Stimulated activated CD4-positive, alpha-beta T cell treated with anti-CD3 and anti-CD28 coated beads, TNF-alpha, amount 100 ng/mL, for 48 hours (primary cell): ENCODE data around the gene PAX2.

ENCODE experiments used
- DNase-seq, 3 donors: peaks; one replicate each; pipeline ENCODE4 v3.0.0-alpha.2; 2020; ENCODE audit warnings: low read depth in 3 of 3

PAX2 gene

DNA sequence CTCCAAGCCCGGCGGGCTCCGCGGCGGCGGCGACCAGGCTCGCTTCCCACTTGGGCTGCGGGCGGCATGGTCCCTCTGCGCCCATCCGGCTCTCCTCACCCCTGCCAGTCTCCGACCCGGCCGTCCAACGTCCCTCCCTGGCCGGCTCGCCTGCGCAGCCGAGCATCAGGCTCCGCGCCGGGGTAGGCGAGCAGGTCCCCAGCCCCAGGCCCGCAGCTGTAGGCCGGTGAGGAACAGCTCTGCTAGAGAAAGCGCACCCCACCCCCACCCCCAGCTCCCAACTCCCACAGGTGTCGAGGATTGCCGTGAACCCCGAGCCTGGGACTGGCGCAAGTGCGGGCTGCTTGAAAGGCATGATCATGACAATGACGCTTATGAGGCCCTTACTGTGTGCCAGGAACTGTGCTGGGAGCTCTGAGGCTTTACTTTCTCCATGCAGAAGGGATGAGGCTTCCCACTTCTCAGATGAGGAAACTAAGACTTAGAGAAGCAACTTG lies 20.8 kb upstream of the PAX2 start:
- no peak for DNase-seq

DNA sequence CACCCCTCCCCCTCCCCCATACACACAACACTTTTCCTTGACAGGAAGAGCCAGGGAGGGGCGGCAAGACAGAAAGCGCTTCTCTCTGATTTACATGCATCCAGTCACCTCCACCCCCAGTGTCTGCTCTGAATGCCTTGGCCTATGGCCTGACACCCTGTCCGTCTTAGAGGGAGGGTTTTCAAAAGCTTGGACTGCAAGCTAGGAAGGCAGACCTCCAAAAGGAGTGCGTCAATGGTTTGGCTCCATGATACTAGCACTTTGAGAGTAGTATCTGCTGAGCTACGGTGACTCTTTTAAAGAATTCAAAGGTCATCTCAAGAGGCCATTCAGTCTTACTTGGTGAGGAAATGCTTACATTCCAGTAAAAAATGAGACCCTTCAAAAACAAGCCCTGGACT lies 20.3 kb upstream of the PAX2 start:
- no peak for DNase-seq

DNA sequence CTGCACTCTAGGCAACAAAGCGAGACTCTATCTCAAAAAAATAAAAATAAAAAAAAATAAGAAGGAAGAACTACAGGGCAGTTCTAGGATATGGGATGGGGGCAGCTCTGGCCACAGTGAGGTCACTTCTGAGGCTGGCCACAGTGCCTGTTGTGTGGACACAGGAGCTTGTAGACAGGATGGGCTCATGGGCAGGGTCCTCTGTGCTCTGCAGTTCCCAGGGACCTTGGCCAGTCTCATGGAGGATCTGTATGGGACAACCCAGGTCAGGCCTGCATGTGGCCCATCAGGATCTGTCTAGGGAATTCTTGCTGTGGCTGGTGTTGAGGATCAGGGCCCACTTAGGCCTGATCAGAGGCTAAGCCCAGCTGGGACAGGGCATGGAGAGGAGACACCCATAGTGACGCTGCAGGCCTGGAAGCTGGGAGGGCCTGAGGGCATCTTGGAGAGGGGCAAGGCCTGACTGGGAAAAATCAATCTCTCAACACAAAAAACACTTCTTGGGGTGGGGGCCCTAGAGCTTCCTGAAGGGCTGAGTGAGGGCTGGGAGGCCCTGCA lies 19.4 kb upstream of the PAX2 start:
- DNase-seq: no peak

DNA sequence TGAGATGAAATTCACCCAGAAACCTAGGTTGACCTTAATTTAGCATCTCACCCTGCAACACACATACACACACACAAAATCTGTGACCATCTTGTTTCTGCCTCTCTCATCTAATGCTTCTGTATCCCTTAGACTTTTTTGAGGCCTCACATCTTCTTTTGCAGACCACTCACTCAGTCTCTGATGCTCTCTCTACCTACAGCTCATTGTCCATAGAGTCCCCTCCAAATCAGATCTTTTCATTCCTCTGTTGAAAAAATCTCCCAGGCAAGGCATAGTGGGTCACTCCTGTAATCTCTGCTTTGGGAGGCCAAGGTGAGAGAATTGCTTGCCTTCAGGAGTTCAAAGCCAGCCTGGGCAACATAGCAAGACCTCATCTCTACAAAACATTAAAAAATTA lies 17.6 kb upstream of the PAX2 start:
- no peak for DNase-seq

DNA sequence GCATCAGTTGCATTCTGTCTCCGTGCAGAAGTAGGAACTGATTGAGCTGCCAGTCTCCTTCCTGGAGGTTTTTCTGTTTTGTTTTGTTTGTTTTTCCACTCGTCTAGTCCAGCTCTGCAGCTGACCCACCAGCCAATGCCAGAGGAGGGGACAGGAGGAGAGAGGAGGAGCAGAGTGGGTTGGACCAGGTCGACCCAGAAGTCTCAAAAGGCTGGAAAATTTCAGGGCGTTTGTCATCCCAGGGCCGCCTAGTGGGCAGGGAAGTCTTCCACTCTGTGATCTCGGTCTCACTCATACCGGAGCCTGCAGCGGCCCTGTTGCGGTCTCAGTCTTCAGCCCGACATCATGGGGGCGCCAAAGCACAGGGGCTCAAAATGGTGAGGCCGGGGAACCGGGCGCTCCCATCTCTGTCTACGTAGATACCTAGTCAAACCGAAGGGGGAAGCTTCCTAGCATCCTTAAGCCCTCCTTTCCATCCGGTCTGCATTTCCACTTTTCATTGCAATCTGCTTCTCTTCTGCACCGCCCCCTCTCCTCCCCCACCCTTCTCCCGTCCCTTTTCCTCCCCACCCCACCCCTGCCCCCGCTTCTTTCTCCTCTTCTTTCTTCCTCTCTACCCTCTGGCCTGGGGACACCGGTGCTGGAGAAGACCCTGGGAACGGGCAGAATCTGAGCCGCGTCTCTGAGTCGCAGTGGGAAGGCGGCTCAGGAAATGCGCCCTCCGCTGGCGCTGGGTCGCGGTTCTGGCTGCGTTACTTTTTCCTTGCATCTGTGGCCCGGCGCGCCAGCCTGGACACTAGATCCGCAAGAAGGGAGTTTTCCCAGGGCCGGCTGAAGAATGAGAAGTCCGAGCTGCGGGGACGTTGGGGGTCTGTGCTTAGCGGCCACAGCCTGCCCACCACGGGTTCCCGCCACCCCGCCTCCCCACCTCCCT lies 16.2 kb upstream of the PAX2 start:
- DNase-seq: no peak

DNA sequence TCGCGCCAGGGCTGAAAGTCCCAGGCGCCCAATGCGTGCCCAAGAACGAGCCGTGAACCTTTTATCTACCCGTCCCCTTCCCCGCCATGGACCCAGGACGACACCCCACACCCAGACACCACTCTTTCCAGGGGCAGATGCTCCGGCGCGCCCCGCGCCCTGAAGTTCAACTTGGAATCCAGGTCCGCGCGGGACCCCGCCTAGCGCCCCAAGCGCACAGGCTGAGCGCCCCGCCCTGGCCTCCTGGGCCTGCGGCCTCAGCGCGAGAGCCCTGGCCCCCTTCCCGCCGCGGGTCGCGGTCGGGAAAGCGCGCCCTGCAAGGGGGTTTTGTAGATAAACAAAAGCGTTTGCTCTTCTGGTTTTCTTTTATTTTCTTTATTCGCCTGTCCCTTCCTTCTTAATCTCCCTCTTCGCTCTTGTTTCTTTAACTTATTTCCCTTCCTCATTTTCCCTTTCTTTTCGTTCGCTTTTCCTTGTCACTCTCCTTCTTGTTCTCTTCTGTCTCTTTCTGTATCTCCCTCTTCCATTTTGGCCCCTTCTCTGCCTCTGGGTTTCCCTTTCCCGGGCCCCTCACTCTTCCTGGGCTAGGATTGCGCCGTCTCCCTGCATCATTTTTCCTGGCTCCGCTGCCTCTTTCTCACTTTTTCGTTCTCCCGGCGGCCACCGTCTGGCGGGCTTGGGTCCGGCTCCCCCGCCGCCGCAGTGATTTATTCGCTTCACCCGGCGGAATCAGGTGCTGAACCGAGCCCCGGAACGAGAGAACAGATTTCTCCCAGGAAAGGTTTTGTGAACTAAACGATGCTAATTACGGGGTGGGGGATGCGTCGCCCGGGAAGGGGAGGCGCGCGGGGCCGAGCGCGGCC lies 15.3 kb upstream of the PAX2 start:
- no peak for DNase-seq

DNA sequence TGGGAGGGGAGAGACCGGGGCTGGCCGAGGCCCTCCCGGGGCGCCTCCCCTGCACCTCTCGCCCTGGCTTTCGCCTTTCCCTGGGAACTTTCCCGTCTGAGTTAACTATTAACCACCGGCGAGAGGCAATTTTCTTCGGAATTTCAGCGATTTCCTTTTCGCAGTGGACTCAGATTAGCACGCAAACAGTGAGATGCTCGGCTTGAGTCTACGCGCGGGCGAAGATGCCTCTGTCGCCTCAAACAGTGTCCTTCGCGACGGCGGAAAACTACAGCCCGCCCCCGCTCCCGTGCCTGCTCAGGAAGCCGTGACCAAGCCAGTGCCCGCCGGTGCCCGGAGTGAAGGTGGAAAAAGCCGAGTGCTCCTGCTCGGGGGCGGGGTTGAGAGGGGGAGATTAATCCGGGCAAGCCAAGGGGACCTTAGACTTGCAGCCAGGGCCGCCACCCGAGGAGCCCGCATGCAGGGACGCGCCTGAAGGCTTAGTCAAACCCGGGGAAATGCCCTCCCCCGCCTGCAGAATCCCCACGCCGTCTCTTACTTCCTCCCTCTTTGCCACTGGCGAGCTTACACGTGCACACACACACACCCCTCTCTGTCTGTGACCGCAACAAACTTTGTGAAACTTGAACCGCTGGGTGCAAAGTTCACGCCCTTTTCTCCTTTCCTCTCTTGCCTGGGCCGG lies 14.5 kb upstream of the PAX2 start:
- DNase-seq: no peak

DNA sequence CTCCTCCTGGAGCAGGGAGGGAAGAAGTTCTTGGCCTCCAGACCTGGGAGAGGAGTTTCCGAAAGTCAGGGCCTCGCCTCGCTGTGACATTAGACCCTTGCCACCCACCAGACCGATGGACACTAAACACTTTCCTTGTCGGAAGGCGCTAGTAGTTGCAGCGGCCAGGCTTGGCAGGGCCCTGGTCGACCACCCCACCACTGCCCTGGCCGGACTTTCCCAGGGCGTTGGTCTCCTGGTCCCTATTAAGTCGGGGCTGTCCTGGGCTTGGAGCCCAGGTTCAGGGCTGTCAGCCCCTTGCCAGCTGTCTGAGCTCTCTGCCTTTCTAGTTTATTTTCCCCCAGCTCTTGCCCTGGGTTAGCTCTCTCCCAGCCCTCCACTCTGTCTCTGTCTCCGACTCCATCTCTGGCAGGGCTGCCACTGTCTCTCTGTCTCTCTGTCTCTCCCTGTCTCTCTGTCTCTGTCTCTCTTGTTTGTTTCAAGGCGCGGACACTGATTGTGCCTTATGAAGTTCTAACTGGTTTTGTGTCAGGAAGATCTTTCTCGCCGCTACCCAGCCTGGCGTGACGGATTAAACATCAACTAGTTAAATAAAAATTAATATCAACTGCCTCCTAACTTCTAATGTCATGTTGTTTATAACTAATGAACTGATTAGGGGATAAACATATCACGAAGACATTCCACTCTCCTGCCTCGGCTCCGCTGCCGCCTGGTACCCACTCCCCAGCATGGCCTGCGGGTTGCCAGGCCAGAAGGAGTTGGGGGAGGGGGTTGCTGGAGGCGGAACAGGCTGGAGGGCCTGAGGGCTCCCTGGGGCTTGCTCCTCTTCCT lies 13.8 kb upstream of the PAX2 start:
- no peak for DNase-seq

DNA sequence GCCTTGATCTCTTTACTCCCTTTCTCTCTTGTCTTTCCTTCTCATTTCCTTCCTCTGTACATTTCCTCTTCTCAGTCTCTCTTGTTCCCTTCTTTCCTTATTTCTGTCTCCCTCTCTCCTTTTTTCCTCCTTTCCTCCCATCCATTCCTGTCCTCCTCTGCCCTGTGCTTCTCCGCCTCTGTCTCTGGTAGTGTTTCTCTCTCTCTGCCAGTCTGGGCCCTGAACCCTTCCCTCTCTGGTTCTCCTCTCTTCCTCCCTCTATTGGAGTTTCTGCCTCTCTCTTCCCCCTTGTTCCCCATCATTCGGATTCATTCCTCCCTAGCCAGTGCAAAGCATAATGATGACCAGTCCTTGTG lies 13.2 kb upstream of the PAX2 start:
- no peak for DNase-seq

DNA sequence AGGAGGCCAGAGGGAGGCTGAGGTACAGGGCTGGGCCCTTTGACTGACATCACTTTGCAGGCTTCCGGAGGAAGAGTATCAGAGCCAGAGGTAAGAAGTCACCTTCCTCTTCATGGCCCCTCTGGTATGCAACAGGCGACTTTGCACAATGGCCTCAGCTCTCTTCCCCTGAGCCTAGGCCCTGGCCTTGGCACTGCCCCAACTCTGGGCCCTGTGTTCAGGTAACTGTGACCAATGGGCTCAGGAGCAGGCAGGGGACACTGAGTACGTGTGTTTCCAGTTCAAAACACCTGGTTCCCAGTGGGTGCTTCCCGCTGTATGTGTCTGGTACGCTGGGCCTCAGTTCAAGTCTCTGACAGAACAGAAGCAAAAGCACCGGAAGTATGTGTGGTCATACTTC lies 12.1 kb upstream of the PAX2 start:
- no peak for DNase-seq

DNA sequence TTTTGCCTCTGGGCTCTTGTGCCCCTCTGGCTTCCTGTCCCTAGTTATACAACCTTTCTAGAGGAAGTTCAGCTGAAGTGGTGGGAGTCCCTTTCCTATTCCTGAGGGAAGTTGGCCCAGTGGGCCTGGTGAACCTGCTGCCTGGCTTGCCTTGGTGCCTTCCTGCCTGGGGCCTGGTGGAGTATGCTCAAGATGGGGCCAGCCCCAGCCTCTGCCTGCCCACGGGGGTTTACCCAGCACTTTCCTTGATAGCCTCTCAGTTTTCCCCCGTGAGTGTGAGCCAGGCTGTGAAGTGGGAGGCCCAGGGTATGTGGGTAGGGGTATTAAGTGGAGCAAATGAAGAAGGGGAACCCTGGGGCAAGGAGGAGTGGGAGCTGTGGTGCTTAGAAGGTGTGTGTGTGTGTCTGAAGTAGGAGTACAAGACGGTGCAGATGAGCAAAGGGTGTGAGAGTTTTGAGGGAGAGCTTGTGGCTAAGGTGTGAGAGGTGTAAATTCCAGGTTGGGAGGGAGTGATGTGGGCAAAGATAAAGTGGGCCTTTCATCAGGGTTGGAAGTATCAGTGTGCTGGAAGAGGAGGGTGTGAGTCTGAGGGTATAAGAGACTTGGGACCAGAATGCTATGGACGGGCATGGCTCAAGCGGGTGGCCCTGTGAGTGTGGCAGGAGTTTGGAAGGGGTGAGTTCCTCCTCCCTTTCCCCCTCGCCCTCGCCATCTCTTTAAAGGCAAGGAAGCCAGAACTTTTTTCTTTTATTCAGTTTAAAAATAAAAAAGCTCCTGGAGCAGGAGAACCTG lies 10.9 kb upstream of the PAX2 start:
- no peak for DNase-seq

DNA sequence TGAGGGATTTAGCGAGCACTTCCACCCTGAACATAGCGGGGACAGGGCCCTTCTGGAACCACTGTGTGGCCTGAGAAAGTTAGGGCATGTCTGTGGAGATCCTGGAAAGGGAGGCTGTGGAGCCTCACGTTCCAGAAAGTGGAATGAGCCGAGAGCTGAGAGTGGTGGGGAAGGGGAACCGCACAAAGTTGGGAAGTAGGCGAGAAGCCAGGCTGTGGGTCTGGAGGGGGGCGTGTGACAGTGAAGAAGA lies 10.4 kb upstream of the PAX2 start:
- no peak for DNase-seq

DNA sequence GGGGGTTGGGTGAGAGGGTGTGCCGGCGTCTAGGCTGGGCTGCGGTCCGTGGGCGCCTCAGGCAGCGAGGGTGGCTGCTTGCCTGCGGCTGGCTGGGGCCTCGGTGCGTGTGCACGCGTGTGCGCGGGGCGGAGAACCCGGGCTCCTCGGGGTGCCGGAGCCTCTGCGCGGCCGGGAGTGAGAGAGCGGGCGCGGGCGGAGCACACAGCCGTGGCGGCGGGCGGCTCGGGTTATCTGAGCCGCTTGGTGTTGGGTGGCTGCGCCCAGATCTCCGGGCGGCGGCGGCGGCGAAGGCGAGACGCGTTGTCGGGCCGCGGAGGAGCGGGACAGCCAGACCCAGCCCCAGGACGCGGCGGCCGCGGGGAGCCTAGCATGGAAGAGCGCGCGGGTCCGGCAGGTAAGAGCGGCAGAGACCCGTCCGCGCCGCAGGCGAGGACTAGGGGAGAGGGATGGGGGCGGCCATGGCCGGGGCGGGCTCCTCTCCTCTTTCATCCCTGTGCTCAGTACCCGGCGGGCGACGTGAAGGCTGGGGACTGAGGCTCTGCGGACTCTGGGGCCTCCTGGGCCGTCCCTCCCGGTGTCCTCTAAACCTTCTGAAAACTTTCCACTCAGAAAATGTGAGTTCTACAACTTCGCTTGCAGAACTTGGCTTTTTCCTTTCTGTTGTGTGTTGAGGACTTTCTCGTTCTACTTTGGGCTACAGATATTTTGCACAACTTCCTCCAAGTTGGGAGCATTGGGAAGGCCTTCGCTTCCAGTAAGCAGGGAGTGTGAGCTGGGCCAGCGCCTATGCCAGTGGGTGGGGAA lies 9.8 kb upstream of the PAX2 start:
- no peak for DNase-seq

DNA sequence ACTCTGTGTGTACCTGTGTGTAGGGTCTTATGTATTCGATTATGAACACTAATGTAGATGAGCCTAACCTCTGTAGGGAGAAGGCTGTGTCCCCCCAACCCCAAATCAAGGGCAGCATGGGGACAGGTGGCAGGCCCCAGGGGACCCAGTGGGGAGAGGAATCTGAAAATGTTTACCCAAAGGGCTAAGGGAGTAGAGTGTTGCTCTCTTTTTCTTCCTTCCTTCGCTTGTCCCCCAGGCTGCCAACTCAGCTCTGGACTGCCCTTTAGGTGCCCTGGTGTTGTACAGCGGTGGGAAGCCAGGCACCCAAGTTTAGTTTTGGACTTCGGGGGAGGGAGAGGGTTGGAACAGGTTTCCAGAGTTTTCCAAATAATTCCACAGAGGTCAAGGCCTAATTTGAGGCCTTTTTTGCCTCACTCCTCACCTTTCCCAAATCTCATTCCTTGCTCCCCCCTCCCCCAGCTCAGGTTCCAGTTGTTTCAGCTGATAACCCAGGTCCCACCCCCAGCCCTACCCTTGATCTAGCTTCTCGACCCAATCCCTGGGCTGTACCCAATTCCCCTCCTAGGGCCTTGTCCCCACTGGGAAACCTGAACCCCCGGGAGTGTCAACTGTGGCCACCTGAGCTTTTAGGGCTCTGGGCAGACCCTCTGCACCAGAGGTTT lies 9.1 kb upstream of the PAX2 start:
- no peak for DNase-seq

DNA sequence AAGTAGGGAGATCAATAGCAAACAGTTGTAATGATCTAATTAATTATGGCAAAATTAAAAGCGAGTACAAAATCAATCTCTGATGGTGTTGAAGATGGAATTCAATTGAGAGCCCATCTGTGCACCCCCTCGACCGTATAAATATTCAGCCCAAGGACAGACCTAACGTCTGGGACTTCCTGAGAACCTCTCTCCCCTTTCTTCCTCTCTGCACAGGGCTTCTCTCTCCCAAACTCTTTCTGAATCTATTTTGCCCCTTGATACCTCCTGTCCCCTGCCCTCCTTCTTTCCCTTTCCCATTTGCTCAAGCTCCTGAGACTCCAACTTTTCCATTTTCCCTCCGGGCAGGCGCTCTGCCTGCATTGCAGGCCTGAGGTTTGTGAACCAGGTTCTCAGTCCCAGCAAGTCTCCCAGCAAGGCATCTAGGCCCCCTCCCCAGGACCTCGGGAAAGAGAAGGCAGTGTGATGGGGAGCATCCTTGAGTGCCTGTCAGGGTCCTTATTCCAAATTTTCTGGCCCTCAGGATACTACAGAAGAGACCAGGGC lies 8.5 kb upstream of the PAX2 start:
- no peak for DNase-seq

DNA sequence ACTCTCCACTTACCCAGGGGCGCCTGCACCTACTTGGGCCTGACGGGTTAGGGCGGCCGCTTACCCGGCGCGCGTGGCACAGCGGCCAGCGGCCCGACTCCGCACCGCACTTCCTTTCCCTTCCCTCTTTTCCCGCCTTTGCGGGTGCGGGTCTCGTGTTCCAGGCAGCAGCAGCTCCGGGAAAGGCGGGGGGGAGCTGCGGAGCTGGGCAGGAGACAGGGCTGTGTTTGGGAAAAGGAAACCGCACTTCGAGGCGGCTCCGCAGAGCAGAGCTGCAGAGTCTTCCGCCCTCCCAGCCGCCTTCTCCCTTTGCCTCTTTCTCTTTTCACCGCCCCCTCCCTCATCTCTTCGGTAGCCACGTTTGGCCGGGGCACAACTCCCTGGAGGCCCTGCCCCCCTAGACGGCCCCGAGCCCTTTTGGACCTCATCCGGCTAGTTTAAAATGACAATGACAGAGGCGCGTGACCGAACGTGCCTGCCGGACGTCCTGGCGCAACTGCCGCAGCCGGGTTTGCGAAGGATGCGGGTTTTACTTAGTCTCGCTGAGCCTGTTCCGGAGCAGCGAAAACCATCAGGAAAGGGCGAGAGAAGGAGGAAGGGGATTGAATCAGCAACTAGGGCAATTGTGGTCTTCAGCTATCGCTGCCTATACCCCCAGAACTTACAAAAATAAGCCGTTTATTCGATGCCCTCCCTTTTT lies 7.9 kb upstream of the PAX2 start:
- DNase-seq: no peak

DNA sequence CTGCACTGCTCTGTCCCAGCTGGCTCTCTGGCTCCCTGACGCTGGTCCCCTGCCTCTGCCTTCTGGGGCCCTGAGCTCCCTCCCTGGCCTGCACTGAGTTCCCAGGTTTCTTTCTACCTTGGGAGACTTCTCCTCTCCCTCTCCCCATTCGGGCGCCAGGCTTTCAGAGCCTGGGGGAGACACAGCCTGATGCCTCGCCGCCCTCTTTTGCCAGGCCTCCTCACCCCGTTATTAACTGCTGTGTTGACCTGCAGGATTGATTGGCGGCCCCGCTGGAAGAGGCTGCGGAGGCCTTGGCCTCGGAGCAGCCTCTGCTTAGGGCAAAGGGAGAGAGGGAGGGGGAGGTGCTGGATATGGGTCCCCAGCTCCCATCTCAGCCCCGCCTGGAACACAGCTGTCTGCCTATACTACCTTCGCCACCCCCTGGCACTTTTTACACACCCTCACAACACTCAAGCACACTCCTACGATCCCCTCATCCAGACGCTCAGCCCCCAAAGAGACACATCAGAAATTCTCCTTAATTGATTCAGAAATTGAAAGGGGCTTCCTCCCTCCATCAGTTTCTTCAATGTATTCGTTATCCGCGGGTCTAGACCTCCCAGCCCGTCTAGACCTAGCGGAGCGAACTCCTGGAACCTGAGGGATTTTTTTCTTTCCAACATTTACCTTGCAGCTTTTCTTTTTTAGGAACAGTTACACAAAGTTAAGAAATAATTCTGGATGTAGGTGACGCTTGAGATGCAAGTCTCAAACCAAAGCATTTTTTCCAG lies 7.1 kb upstream of the PAX2 start:
- no peak for DNase-seq
